ENCODE data around the gene CEP41. TPM values are rescaled to one million over a fixed set of nuclear protein-coding genes. Genes with fewer than 3 reads are reported as not detected.

The CEP41 gene
- total RNA-seq, 1 donor from 2014 or later = 11.3 TPM

- DNase-seq = no peak
- Histone ChIP-seq H3K4me3 (no peak overlapping the region), H3K9me3 (no peaks in the 10 kb centered on the region), H3K4me1 (no peaks in the 10 kb centered on the region), H3K27me3 (peaks cover 4% of the 10 kb centered on the region), H3K36me3 (no peaks in the 10 kb centered on the region), H3K27ac (no peak overlapping the region)
- intact Hi-C loops (cut with DNase I) = no loop called here
- TF ChIP-seq CTCF (IDR thresholded peaks at IDR 0.05) = no peak
- no peak for ATAC-seq
Measured at GRCh38 chr7:130479716-130480400, 39.0 kb upstream of the CEP41 start.

- Histone ChIP-seq H3K4me1 (no peaks in the 10 kb centered on the region), H3K27ac (no peak overlapping the region), H3K9me3 (no peaks in the 10 kb centered on the region), H3K27me3 (peaks cover 4% of the 10 kb centered on the region), H3K36me3 (no peaks in the 10 kb centered on the region), H3K4me3 (no peak overlapping the region)
- intact Hi-C loops (cut with DNase I) = no loop called here
- ATAC-seq = no peak
- no peak for TF ChIP-seq CTCF (IDR thresholded peaks at IDR 0.05)
- DNase-seq = no peak
Measured at GRCh38 chr7:130478991-130479390, 38.2 kb upstream of the CEP41 start.

GRCh38 chr7:130476297-130477150 lies 35.7 kb upstream of the CEP41 start:
- Histone ChIP-seq H3K27me3 (no peaks in the 10 kb centered on the region), H3K27ac (no peak overlapping the region), H3K4me1 (no peaks in the 10 kb centered on the region), H3K4me3 (no peak overlapping the region), H3K36me3 (no peaks in the 10 kb centered on the region), H3K9me3 (no peaks in the 10 kb centered on the region)
- DNase-seq = no peak
- intact Hi-C loops (cut with DNase I) = no loop called here
- TF ChIP-seq CTCF (IDR thresholded peaks at IDR 0.05) = no peak
- no peak for ATAC-seq

- H3K4me1 ChIP-seq = no peaks in the 10 kb centered on the region
- DNase-seq (no peak), ATAC-seq (no peak)
- intact Hi-C loops (cut with DNase I) = no loop called here
- H3K27me3 ChIP-seq = no peaks in the 10 kb centered on the region
- TF ChIP-seq CTCF (IDR thresholded peaks at IDR 0.05) = no peak
- no peak overlapping the region for H3K4me3 ChIP-seq
- H3K9me3 ChIP-seq = no peaks in the 10 kb centered on the region
- H3K27ac ChIP-seq = no peak overlapping the region
- no peaks in the 10 kb centered on the region for H3K36me3 ChIP-seq
Measured at GRCh38 chr7:130475776-130476175, 35.0 kb upstream of the CEP41 start.

- H3K27ac ChIP-seq = no peak overlapping the region
- no peaks in the 10 kb centered on the region for H3K36me3 ChIP-seq
- H3K27me3 ChIP-seq = no peaks in the 10 kb centered on the region
- no peak for DNase-seq
- TF ChIP-seq CTCF (IDR thresholded peaks at IDR 0.05) = no peak
- no peaks in the 10 kb centered on the region for H3K4me1 ChIP-seq
- ATAC-seq = no peak
- intact Hi-C loops (cut with DNase I) = no loop called here
- H3K9me3 ChIP-seq = no peaks in the 10 kb centered on the region
- H3K4me3 ChIP-seq = no peak overlapping the region
Measured at GRCh38 chr7:130473876-130474275, 33.1 kb upstream of the CEP41 start.
